GM15510 (cell line): ENCODE data around the gene FBN1.

Experiments used
- POLR2A ChIP-seq: IDR thresholded peaks from 3 replicates; pipeline ENCODE4 v1.6.1; 2011; ENCODE audit warnings: borderline replicate concordance; ENCODE audit not compliant: insufficient read length; ENCODE audit errors: extremely low read depth

FBN1 gene

DNA sequence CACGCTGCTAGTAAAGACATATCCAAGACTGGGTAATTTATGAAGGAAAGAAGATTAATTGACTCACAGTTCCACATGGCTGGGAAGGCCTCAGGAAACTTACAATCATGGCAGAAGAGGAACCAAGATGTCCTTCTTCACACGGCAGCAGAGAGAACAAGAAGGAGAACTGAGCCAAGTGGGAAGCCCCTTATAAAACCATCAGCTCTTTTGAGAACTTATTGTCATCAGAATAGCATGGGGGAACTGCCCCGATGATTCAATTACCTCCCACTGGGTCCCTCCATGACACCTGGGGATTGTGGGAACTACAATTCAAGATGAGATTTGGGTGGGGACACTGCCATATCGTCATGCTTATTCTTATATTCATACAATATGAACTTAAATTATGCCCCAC is 265.3 kb downstream of the FBN1 start:
- TF ChIP-seq POLR2A: no peak

DNA sequence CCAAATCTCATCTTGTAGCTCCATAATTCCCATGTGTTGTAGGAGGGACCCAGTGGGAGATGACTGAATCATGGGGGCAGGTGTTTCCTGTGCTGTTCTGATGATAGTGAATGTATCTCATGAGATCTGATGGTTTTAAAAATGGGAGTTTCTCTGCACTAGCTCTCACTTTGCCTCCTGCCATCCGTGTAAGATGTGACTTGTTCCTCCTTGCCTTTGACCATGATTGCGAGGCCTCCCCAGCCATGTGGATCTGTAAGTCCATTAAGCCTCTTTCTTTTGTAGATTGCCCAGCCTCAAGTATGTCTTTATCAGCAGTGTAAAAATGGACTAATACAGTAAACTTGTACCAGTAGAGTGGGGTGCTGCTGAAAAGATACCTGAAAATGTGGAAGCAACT is 269.7 kb downstream of the FBN1 start:
- TF ChIP-seq POLR2A: no peak

DNA sequence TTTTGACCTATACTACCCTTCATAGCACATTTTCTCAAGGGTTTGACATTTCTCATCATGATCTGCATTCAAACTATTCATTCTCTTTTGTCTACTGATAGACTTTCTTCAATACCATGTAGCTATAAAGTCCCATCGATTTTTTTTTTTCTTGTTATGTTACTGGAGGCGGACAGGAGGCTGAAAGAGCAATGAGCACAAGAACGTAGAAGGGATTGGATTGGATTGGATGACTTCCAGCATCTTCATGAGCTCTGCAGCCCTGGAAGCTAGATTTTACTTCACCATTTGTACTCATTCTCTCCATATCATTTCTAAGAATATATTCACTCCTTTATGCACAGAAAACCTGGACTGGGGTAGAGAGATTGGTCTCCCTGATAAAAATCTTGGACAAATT is 271.0 kb downstream of the FBN1 start:
- no peak for TF ChIP-seq POLR2A

DNA sequence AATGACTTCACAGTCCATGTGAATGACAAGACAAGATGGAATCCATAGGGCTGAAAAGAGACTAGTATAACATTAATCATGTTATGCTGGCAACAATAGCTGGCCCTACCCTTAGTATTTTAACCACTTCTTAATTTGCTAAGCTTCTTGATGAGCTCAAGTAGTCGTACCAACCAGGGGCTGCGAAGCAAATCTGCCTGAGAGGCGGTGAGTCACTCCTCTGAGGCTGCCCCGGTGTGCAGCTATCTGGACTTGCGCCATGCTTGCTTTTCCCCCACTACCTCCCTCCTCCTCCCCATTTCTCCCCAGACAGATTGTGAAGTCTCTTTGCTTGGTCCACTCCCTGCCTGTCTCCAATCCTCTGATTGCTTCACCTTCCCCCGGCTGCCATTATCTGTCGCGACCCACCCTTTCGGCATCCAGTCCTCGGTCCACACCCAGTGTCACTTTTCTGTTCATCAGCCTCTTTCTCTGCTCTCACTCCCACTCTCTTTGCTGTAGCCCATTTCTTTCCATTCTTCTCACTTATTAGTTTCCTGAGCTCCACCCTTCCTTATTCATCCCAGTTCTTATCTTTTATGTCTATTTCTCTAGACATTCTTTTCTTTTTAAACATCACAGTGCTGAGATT is 271.6 kb downstream of the FBN1 start:
- TF ChIP-seq POLR2A: no peak

DNA sequence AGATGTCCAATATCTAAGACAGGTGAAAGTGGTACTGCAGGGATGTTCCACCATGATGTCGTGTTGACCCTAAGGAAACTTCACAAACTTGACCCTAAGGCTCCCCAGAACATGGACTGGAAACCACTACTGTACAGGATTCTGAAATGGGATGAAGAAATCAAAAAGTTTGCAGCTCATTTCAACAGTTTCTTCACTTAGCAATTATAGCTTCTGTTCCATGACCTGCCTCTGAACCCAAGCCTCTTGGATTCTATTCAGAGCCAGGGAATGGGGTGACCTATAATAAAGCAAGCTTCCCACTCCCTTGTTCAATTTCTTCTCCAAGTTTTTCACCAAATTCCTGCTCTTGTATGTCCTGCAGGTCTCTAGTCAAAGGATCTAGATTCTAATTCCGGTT is 273.5 kb downstream of the FBN1 start:
- no peak for TF ChIP-seq POLR2A

DNA sequence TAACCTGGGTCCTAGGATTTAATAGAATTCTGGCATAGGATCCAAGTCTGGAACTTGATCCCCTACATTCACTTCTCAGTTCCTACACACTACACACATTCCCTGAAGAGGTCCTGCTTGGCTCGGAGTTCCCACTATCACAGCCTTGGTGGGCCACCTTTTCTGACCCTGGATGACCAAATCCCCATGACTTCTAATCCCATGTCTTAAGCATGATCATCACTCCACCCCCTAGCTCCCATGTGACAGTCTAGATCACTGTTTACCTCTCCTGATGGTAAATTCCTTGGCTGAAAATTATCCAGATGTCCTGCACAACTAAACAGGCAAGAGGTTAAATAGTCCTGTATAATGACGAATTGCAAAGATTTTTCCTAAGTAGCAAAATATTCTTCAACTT is 274.0 kb downstream of the FBN1 start:
- no peak for TF ChIP-seq POLR2A

DNA sequence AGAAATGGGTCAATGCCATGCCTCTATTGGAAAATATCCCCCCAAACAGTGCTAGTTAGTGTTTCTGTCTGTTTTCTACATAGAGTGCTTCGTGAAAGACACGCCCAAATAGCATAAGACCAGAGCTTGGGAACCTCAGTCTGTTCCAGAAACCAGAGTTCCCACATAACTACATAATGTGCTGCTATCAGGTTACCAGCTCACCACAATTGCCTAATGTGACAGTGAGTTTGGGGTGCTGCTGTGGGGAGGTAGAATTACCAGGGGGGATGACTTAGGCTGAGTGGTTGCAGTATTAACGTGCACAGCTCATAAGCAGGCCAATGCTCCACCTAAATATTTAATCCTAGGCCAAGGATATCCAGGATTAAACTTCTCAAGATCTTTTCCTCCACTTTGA is 275.0 kb downstream of the FBN1 start:
- TF ChIP-seq POLR2A: no peak

DNA sequence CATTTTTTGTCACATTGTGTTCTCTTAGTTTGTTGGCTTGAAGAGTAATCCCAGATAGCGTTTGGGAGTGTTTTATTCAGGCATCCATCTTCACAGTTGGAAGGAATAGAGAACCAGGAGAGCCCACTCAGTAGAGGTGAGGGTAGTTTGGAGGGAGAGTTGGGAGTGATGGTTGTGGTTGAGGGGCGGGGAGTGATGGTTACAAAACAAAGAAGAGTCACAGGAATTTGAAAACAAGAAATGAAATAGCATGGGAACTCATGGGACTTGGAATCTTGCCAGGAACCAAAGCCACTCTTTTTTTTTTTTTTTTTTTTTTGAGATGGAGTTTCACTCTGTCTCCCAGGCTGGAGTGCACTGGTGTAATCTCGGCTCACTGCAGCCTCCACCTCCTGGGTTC is 278.0 kb downstream of the FBN1 start:
- TF ChIP-seq POLR2A: no peak

DNA sequence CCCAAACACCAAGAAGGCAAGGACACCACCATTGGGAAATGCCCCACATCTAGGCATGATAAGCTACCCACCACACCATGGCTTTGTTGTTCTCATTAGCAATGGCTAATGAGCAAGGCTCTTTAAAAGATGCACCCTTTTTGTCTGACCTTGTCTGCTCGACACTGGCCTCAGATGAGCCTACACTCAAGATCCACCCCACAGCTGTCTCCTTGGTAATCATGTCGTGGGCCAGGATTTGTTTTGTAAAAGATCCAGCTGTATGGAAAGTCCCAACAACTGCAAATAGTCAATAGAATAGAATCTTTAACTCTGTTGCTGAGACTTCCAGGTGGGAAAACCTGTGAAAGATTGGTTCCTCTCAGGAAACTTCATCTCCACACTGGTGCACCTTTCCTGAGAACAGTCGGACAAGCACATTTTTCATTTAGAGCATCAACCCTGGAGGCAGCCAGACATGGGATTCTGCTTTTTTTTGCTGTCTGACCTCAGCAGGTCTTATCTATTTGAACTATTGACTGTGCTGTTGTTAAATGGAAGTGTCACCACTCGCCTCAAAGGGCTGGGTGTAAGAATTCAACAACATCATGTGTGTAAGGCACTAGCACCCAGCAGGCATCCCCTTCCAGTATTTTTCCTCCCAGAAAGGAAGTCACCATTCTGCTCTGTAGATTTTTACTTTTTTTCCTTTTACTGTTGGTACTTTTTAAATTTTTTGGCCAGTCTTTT is 278.8 kb downstream of the FBN1 start:
- no peak for TF ChIP-seq POLR2A

DNA sequence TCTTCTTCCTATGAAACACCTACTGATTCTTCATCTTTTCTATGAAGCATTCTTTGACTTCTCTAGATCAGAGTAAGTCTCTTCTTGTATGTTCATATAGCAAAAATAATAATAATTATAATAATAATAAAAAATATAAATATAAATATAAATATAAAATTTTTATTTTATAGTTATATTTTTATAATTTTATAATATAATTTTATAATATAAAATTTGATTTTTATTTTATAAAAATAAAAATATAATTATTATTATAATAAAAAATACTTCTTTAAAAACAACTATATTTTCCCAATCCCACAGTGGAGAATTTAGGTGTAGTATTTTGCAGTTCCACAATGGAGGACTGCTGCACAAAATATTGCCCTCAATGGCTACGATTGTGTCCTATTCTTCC is 279.9 kb downstream of the FBN1 start:
- no peak for TF ChIP-seq POLR2A

DNA sequence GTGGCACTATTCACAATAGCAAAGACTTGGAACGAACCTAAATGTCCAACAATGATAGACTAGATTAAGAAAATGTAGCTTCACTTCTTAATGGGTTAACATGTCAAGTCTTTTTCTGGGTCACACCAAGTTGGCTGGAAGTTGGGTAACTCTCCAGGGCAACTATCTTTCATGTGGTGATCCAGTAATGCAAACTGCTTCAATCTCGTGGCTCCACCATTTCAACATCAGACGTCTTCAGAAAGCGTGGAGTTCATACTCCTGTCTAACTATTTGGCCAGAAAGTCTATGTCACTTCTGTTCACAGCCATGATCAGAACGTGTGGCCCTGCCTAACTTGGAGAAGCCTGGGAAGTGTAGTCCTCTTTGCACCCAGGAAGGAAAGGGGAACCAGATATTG is 282.0 kb downstream of the FBN1 start:
- no peak for TF ChIP-seq POLR2A

DNA sequence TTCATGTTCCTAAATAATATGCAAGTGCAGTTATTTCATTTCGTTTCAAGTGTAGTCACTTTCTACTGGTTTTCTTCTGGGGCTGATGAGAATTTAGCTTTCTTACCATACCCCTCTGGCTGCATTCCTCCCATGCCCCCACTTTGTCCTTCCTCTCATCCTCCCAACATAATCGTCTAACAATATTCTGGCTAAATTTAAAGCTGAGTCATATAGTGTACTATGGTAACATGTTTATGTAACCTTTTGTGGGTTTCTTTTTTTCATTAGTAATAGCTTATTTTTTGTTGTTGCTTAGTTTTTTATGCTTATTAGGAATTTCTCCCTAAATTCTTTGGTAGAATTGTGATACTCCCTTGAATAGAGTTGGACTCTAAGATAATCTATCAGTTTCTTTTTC is 283.8 kb downstream of the FBN1 start:
- no peak for TF ChIP-seq POLR2A

DNA sequence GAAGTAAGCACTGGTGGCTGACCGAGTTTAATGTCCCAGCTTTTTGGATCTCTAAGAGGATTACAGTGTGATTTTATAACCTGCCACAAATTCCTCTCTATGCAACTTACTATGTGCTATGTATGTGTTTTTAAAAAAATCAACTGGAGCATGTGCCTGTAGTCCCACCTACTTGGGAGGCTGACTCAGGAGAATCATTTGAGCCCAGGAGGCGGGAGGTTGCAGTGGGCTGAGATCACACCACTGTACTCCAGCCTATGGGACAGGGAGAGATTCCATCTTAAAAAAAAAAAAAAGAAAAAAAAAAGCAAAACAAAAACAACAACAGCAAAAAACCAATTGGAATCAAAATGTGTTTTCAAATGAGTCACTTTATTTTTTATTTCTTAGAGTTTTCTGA is 284.7 kb downstream of the FBN1 start:
- no peak for TF ChIP-seq POLR2A
